HG02852 (cell line): ENCODE results near the gene TXNL4B.
A peak's percentile ranks its signal among the peaks of the same experiment; 100 is the strongest.

Experiments
- ATAC-seq: cut with Tn5 transposase; IDR thresholded peaks from one replicate; pipeline ENCODE4 v1.9.1; 2021; ENCODE audit warnings: mild to moderate bottlenecking, moderate library complexity; ENCODE audit not compliant: unreplicated experiment

The TXNL4B gene

DNA sequence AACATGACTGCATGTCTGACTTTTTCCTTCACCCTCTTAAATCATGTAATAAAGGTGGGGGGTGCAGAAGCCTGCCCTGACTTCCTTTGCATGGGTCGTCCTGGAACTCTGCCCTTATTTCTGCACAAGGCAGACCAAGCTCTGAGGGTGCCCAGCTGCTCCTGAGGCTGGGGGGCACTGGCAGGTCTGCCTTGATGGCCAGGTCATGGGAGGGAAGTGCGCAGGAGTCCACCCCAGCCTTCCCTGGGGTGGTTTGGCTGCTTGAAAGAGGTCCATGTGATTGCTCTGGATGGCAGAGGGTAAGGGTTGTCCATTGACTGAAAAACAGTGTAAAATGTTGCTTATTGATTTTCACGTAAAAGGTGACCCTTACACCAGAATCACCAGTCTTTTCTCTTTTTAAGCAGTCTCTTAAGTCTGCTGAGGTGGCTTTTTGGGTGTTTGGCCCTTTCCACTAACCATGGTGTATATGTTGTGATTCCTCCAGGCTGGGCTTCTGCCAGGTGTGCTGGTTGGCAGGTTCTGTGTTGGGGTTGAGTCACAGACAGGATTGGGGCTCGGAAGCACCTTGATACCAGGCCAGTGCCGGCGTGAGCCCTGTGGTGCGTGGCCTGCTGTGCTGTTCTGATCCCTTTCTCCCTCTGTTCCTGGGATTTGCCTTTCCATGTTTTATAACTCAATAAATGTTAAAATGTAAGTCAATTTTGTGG, 19.6 kb upstream of the TXNL4B start:
- no peak for ATAC-seq

- no peak for ATAC-seq
Observed at GRCh38 chr16:72112452-72112792, 19.0 kb upstream of the TXNL4B start.

- no peak for ATAC-seq
Observed at GRCh38 chr16:72111657-72112451, 18.4 kb upstream of the TXNL4B start.

DNA sequence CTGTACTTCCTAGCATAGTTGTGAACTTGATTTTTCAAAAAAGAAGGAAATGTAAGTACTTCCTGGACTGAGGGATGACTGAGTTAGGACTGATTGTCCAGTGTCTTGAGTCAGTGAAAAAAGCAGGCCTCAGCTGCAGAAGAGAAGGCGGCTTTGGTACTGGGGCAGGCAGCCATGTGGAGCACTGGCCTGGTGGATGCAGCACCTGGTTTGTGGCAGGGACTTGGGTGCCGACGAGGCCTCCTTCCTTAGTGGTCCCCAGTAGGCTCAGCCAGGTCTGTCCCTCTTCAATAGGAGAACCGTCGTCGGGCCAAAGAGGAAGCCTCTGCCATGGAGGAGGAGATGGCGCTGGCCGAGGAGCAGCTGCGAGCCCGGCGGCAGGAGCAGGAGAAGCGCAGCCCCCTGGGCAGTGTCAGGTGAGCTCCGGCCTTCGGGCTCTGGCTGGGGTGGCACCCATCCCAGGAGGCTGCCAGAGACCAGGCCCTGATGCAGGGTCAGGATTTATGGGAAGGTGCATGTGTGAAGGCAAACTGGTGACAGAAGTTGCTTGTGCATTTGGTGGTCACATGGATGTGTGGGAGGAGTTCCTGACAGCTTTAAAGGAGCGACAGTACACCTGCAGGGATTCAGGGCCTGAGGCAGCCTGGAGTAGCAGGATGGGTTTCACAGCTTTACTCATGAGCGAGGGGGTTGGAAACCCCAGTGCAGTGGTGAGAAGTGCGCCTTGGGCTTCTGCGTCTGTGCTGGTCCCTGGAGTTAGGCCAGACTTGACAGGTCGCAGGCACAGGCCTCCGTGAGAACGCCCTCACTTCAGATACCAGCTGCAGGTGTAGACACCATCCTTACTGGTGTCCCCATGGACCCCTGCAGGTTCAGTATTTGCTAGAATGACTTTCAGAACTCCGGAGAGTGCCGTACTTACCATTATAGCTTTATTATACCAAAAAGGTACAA, 17.5 kb upstream of the TXNL4B start:
- ATAC-seq = no peak

DNA sequence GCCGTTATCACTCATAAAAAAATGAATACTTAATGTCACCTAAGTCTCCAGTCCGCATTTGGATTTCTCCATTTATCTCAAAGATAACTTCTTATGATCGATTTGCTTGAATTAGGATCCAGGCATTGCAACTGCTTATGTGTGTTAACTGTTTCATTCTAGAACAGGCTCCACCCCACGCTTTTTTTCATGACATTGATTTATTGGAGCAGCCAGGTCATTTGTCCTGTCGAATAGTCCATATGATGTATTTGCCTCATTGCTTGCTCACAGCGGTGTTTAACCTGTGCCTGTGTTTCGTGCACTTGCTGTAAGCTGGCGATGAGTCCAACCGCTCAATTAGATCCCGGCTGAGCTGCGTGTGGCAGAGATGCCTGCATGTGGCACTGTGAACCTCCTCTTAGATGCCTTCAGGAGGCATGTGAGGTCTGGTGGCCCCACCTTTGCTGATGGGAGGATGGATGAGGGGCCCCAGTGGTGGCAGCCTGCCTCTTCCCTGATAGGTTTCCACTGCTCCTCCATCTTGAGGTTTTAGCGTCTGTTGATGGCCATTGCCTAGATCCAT, 16.6 kb upstream of the TXNL4B start:
- ATAC-seq = no peak

DNA sequence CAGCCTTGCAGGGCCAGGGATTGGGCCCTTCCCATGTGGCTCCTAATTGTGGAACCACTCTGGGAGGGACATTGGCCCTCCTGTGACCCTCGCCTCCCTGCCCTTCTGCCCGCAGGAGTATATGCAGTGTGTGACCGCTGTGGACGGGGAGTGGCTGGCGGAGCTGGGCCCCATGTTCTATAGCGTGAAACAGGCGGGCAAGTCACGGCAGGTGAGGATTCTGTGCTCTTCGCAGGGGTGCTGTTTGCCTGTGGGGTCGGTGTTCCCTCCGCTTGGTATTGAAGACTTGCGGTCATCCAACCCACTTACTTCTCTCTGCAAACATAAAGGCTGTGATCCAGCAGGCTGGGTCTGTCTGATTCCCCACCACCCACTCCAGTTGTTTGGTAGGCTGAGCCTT, 15.9 kb upstream of the TXNL4B start:
- no peak for ATAC-seq

DNA sequence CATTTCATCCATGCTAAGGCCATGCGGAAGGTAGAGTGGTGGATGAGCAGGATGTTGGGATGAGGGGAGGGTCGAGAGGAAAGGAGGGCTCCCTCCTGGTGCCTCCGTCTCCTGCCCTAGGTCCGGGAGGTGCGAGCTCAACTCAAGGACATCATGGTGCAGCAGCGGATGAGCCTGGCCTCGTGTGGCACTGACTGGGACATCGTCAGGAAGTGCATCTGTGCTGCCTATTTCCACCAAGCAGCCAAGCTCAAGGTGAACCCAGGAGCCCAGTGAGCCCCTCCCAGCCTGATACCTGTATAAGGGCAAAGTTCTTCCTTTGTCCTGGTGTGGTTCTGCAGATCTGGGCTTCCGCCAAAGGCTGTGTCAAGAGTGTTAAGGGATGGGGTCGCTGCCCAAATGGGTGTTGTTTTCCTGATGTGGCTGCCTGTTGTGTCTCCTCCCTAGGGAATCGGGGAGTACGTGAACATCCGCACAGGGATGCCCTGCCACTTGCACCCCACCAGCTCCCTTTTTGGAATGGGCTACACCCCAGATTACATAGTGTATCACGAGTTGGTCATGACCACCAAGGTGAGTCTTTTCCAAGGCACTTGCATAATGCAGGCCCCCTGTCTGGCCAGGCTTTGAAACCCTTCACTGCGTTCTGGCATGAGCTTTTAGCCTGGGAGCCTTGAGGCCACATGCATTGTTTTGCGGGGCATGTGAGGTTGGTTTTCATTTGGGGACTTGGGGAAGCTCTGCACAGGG, 15.1 kb upstream of the TXNL4B start:
- ATAC-seq = no peak

DNA sequence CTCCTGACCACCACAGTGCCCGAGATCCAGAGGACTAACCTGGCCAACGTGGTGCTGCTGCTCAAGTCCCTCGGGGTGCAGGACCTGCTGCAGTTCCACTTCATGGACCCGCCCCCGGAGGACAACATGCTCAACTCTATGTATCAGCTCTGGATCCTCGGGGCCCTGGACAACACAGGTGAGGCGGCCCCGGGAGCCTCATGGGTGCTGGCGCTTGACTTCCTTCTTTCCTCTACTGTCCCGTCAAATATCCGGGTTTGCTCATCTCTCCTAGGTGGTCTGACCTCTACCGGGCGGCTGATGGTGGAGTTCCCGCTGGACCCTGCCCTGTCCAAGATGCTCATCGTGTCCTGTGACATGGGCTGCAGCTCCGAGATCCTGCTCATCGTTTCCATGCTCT, 14.0 kb upstream of the TXNL4B start:
- ATAC-seq = no peak

GRCh38 chr16:72105978-72106377, 12.6 kb upstream of the TXNL4B start:
- ATAC-seq = no peak

DNA sequence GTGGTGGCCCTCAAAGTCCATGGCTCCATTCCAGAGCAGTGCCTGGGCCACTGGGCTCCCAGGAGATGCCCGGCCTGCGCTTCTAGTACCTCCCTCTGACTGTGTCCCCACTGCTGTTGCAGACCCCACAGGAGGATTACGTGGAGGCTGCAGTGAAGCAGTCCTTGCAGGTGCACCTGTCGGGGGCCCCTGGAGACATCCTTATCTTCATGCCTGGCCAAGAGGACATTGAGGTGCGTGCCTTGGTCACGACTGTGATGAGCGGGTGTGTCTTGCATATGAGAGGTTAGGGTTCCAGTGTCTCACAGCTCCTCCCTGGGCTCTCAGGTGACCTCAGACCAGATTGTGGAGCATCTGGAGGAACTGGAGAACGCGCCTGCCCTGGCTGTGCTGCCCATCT, 11.5 kb upstream of the TXNL4B start:
- no peak for ATAC-seq

DNA sequence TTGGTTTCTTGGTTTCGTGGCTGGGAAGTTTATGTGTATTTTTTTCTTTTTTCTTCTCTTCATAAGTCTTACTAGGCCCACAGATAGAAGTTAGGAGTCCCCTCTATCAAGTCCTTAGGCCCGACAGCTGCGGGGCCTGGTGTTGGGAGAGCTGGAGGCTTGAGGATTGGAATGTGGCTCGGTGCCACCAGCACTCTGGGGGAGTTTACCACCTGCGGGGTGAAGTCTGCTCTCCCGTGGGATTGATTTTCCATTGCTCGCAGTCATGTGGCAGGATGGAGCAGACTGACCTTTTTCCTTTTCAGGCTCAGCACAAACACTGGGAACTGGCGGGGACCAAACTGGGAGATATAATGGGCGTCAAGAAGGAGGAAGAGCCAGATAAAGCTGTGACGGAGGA, 7.8 kb upstream of the TXNL4B start:
- ATAC-seq = no peak

DNA sequence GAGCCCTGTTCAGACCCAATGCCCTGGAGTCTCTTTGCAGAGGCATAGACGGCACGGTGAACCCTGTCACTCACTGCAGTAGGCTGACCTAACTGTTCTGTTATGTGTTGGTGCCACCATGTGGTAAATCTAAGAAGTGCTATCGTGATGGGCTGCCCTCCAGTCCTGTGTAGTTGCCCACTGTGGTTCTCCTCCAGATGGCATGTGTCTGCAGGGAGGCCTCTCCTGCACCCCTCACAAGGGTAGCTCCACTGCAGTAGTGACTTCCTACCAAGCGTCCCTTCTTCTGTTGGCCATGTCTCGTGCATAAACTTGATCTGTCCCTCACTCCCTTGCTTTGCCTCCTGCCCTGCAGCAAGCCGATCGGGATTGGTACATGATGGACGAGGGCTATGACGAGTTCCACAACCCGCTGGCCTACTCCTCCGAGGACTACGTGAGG, 6.0 kb upstream of the TXNL4B start:
- peak; percentile 82 for ATAC-seq

GRCh38 chr16:72098936-72099335, 5.5 kb upstream of the TXNL4B start:
- no peak for ATAC-seq

DNA sequence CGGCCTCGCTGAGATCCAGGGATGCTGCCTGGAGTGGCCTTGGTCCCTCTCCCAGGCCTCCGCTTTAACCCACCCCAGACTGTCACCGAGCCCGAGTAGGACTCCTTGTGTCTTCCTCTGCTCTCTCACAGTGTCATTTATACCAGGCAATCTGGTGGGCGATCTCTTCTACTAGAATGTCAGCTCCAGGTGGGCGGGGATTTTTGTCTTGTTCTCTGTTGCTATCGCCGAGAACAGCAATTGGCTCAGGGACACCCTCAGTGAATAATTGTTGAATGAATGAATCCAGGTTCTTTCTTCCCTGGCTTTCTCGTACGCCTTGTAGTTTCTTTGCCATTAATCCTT, 818 bp upstream of the TXNL4B start:
- no peak for ATAC-seq

DNA sequence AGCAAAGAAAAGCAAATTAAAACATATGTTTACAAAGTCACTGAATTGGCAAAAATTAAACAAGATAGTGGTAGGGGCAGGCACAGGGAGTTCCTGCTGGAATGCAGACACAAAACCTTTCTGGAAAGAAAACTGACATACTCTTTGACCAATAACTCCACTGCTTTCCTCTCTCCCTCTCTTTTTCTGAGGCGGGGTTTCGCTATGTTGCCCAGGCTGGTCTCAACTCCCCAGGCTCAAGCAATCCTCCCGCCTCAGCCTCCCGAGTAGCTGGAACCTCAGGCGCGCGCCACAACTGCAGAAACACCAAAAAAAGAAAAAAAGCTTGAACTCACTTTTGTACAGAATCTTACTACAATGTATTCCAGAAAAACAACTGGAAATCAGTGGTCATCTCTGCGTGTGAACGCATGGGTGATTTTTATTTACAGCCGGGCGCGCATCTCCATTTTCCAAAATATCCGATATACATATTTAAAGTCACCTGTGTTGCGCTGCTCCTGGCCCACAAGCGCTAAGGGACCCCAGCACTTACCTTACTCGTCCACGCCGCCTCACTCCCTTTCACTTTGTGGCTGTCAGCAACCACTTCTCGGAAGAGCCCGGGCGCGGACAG, 480 bp downstream of the TXNL4B start:
- ATAC-seq = no peak

- ATAC-seq = no peak
Observed at GRCh38 chr16:72091217-72091616, 2.2 kb downstream of the TXNL4B start.

DNA sequence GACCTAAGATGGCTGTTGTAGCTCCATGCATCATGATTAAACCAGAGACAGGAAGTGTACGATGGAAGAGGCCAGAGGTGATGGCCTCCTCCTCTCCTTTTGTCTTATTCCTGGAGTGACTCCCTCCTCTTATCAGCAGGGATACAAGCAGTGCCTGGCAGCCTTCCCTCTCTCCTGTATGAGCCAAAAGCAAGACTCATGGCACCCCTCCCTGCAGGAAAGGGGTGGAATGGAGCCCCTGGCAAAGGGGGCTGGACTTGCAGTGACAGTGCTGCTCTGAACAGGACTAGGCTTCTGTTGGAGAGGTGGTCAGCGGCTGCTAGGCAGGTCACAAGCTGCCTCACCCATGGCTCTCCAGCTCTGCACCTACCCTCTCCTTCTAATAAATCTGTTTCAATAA, 8.4 kb downstream of the TXNL4B start:
- ATAC-seq = no peak

- no peak for ATAC-seq
Observed at GRCh38 chr16:72084445-72084844, 9.0 kb downstream of the TXNL4B start.

DNA sequence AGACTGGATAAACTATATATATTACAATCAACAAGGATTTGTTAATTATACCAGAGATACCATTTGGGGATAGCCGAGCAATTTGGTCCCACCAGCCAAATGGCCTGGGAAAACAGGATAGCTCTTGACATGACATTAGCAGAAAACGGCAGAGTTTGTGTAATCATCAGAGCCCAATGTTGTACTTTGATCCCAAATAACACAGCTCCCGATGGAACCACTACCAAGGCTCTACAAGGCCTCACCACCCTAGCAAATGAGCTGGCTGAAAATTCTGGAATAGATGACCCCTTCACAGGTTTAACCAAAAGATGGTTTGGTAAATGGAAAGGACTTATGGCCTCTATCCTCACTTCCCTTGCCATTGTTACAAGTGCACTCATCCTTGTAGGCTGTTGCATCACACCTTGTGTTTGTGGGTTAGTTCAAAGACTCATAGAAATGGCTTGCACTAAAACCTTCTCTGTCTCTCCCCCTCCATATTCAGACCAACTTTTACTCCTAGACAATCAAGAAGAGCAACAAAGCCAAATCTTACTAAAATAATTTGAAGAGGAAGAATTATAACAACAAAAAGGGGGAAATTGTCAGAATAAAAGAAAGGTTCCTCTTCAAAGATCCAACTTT, 9.5 kb downstream of the TXNL4B start:
- ATAC-seq = no peak
